GM20431 (cell line): Measurements from ENCODE around the gene HOXC10.

Source experiments
- in situ Hi-C: fragments of 300-500 bp; cut with MseI, MboI; formaldehyde crosslinking; loops from one replicate; pipeline ENCODE4 v1.15.0; 2020; ENCODE audit warnings: low sequenced_read_pairs; ENCODE audit not compliant: unreplicated experiment

Gene HOXC10

GRCh38 chr12:53999559-54000115, 14.7 kb downstream of the HOXC10 start:
- in situ Hi-C loops, result loop anchor here (10.0 to 25.0 kb wide), 2 partner anchors 205 to 363 kb away; partner anchors contain the start of gene GPR84

GRCh38 chr12:54000116-54001114, 15.5 kb downstream of the HOXC10 start, which contains the start of gene HOXC9:
Gene HOXC9 (plus strand): TSS chr12:54000161. CDS start chr12:54000189, 28 bp downstream.
- in situ Hi-C loops, result loop anchor here (25.0 kb wide), 1 partner anchor 362 kb away; the partner anchor contains the start of gene GPR84

- in situ Hi-C loops, result loop anchor here (25.0 kb wide), 1 partner anchor 361 kb away; the partner anchor contains the start of gene GPR84
These were observed 16.6 kb downstream of the HOXC10 start for GRCh38 chr12:54001283-54002187.

DNA sequence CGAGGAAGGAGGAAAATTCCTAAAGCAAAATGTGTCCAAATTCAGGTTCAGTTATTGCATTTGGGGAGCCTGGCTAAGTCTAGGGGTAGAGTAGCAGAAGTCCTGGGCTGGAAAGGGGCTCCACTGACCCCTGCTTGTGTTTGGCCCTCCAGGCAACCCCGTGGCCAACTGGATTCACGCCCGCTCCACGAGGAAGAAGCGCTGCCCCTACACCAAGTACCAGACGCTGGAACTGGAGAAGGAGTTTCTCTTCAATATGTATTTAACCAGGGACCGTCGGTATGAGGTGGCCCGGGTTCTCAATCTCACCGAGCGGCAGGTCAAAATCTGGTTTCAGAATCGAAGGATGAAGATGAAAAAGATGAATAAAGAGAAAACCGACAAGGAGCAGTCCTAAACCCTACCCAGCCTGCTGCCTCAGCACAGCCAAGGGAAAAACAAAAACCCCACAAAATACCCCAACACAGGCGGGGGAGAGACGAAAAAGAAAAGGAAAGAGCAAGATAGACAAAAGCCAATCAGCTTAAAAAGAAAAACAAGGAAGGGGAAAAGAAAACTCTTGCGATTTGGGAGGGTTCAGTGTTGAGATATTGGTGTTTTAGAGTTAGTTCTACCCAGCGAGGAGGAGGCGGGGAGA, 17.4 kb downstream of the HOXC10 start:
- in situ Hi-C loops, result loop anchor here (25.0 kb wide), 1 partner anchor 360 kb away; the partner anchor contains the start of gene GPR84

- in situ Hi-C loops, result loop anchor here (25.0 kb wide), 1 partner anchor 359 kb away; the partner anchor contains the start of gene GPR84
These were observed 18.0 kb downstream of the HOXC10 start for GRCh38 chr12:54002915-54003389.

DNA sequence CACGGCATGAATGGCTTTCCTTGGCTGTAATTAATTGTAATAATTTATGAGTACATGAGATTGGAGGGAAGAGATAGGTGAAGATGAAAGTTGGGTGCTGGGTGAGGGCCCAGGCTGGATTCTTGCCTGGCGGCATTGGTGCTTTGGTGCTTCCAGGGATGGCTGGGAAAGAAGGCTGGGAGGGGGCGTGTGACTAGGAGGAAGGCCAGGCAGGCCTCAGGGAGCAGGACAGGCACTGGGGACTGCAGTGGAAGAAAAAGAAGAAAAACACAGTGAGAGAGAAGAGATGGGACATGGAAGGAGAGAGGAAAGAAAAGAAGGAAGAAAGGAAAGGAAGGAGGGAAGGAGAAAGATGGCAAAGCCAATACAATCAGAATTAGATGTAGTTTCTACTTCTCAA, 18.7 kb downstream of the HOXC10 start:
- in situ Hi-C loops, result loop anchor here (25.0 kb wide), 1 partner anchor 359 kb away; the partner anchor contains the start of gene GPR84

- in situ Hi-C loops, result loop anchor here (25.0 kb wide), 1 partner anchor 358 kb away; the partner anchor contains the start of gene GPR84
These were observed 19.3 kb downstream of the HOXC10 start for GRCh38 chr12:54004063-54004840.

- in situ Hi-C loops, result loop anchor here (25.0 kb wide), 1 partner anchor 357 kb away; the partner anchor contains the start of gene GPR84
These were observed 20.0 kb downstream of the HOXC10 start for GRCh38 chr12:54004841-54005530.

DNA sequence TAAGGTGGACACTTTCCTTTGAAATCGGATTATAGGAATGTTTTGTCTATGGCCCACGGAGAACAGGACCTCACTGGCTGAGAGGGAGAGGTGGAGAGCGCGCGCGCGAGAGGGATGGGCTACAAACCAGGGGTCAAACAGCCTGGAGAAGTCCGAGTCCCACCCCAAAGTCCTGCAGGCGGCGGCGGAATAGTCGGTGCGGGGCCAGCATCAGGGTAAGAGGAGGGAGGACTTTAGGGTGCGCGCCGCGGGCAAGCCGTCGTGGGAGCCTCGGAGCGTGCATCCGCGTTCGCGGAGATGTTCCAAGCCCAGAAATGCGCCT, 20.5 kb downstream of the HOXC10 start:
- in situ Hi-C loops, result loop anchor here (25.0 kb wide), 1 partner anchor 357 kb away; the partner anchor contains the start of gene GPR84

- in situ Hi-C loops, result loop anchor here (25.0 kb wide), 1 partner anchor 356 kb away; the partner anchor contains the start of gene GPR84
These were observed 21.1 kb downstream of the HOXC10 start for GRCh38 chr12:54005853-54006558.

GRCh38 chr12:54006559-54007220, 21.7 kb downstream of the HOXC10 start:
- in situ Hi-C loops, result loop anchor here (25.0 kb wide), 1 partner anchor 356 kb away; the partner anchor contains the start of gene GPR84

DNA sequence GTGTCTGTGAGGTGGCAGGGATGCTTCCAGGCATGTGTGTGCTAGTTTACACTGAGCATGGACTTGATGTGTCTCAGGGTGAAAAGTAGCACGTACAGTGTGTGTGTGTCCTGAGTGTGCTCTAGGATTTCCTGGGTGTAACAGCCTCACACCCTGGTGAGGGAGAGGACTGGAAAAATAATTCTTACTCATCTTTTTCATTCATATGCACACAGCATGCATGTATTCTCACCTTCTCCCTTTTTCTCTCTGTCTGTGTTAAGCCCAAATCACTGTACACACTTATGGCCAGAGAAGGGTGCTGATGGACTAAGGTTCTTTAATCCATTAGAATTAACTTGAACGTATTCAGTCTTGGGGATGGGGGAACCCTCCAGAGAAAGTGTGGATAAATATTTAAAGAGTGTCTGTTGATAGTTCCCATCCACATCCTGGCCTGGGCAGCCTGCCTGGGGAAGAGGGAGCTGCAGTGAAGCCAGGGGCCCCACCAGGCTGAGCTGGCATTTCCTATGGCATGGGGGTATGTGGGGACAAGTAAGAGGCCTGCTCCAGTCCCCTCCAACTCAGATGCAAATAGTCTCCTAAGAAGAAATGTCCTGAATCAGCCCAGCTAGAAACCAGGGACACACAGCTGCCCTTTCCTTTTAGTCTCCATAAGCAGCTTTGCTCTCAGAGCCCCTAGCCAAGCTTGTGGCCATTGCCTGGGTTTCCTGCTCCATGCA, 22.8 kb downstream of the HOXC10 start:
- in situ Hi-C loops, result loop anchor here (25.0 kb wide), 1 partner anchor 355 kb away; the partner anchor contains the start of gene GPR84

- in situ Hi-C loops, result loop anchor here (25.0 kb wide), 1 partner anchor 354 kb away; the partner anchor contains the start of gene GPR84
These were observed 23.3 kb downstream of the HOXC10 start for GRCh38 chr12:54008260-54008552.

DNA sequence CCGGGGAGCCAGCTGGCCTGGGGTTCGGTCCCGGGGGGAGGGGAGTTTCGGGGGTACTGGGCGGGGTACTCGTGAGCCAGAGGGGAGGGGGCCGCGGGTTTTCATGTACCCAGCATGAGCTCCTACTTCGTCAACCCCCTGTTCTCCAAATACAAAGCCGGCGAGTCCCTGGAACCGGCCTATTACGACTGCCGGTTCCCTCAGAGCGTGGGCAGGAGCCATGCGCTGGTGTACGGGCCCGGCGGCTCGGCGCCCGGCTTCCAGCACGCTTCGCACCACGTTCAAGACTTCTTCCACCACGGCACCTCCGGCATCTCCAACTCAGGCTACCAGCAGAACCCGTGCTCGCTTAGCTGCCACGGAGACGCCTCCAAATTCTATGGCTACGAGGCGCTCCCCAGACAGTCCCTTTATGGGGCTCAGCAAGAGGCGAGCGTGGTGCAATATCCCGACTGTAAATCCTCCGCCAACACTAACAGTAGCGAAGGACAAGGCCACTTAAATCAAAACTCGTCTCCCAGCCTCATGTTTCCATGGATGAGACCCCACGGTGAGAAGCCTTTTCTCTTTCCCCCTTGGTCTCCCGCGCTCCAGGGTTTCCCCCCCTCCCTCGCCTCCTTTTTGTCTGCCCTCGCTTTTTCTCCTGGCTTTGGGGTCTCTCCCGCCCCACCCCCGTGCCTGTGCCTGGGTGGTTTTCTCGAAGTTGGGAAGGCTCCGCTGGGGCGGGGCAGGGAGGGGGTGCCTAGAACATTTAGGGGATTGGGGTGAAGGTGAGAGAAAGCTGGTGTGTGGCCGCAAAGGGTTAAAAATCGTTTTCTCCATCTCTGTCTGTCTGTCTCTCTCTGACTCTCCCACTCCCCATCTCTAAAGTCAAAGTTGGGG, 24.5 kb downstream of the HOXC10 start:
- in situ Hi-C loops, result loop anchor here (25.0 kb wide), 1 partner anchor 353 kb away; the partner anchor contains the start of gene GPR84
